DND-41 (cell line): ENCODE data around the gene GAL.

Source experiments
- ATAC-seq: fragments of 200-7000 bp; cut with Tn5 transposase; 3 replicates; pipeline ENCODE4 v1.9.1; 2021; ENCODE audit warnings: low read depth; ENCODE audit not compliant: insufficient read depth
- DNase-seq: peaks from one replicate; pipeline ENCODE4 v3.0.0-alpha.2; 2020
- H2AFZ ChIP-seq: 2 replicates; pipeline ENCODE4 v1.6.0; 2012; ENCODE audit warnings: low read depth, low read length
- H3K27ac ChIP-seq: 2 replicates; pipeline ENCODE4 v1.5.1; 2012; ENCODE audit warnings: low read length, inconsistent platforms
- H3K27me3 ChIP-seq: fragments of 200-600 bp; sonication (generic); 2 replicates; pipeline ENCODE4 v1.6.0; 2012; ENCODE audit warnings: low read length, mild to moderate bottlenecking, inconsistent platforms; ENCODE audit not compliant: insufficient read depth, poor library complexity
- H3K36me3 ChIP-seq: 2 replicates; pipeline ENCODE4 v1.5.1; 2012; ENCODE audit warnings: low read length, inconsistent platforms; ENCODE audit not compliant: insufficient read depth
- H3K4me1 ChIP-seq: 2 replicates; pipeline ENCODE4 v1.5.1; 2012; ENCODE audit warnings: mild to moderate bottlenecking, low read length; ENCODE audit not compliant: insufficient read depth
- H3K4me2 ChIP-seq: 2 replicates; pipeline ENCODE4 v1.6.0; 2012; ENCODE audit warnings: mild to moderate bottlenecking, moderate library complexity, low read length, inconsistent platforms; ENCODE audit not compliant: insufficient read depth
- H3K4me3 ChIP-seq, 2 experiments: fragments of 200-600 bp in 1 of 2; shearing (Covaris generic) in 1 of 2; 2 replicates each; pipeline ENCODE4 v1.5.1; 2012 to 2016; ENCODE audit warnings: inconsistent platforms in 2 of 2, low read length in 2 of 2, mild to moderate bottlenecking in 2 of 2, low read depth in 1 of 2, moderate library complexity in 1 of 2
- H3K79me2 ChIP-seq: 2 replicates; pipeline ENCODE4 v1.6.0; 2012; ENCODE audit warnings: low read length, inconsistent platforms; ENCODE audit not compliant: insufficient read depth
- H3K9ac ChIP-seq: 2 replicates; pipeline ENCODE4 v1.6.0; 2012; ENCODE audit warnings: low read depth, mild to moderate bottlenecking, inconsistent platforms, low read length, moderate library complexity
- H3K9me3 ChIP-seq: 2 replicates; pipeline ENCODE4 v1.5.1; 2012; ENCODE audit warnings: low read length, moderate library complexity, mild to moderate bottlenecking, inconsistent platforms; ENCODE audit not compliant: insufficient read depth, severe bottlenecking
- H4K20me1 ChIP-seq: 2 replicates; pipeline ENCODE4 v1.6.0; 2012; ENCODE audit warnings: low read length; ENCODE audit not compliant: insufficient read depth
- CTCF ChIP-seq: IDR thresholded peaks from 2 replicates; pipeline ENCODE4 v1.5.1; 2012; ENCODE audit warnings: borderline replicate concordance, low read length, moderate library complexity, mild to moderate bottlenecking; ENCODE audit not compliant: poor library complexity, severe bottlenecking; ENCODE audit errors: extremely low read depth
- EZH2 ChIP-seq: IDR thresholded peaks from 3 replicates; pipeline ENCODE4 v1.6.1; 2012; ENCODE audit warnings: borderline replicate concordance, low read depth, mild to moderate bottlenecking, moderate library complexity, low read length, inconsistent platforms; ENCODE audit not compliant: severe bottlenecking

GAL gene

DNA sequence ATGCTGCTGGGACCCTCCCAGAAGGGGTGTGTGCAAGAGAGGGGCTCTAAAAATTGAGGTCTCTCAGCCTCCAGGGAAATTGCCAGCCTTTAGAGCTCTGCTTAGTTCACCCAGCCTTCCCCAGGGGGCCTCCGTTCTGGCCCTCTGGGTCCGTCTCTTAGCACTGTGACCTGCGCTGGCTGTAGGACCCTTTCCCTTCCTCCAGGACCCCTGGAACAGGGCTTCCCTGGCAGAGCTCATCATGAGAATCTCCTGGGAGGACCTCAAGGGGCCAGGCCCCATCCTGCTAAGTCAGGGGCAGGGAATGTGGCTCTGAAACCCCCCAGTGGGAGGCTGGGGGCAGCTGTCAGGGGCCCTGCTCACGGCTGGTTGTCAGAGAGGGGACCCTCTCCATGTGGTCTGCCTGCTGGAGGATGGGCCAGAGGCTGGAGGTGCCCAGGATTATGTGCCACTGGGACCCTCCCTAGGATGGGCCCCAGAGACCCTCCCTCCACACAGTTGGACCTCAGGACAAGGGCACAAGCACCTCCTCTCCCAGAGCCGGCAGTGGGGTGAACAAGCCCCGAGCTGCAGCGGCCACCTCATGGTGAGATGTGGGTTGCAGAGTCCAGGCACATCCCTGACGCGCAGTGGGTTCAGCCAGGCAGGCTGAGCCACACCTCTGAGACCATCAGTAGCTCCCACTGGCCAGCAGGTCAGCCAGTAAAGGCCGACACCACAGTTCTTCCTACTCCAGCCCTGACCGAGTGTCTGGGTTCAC, 27.1 kb upstream of the GAL start:
- Histone ChIP-seq H3K9ac (no peak overlapping the region), H2AFZ (no peak overlapping the region), H4K20me1 (no peaks in the 10 kb centered on the region; the same call in 1 of the 2 replicates), H3K79me2 (no peaks in the 10 kb centered on the region), H3K27me3 (no peaks in the 10 kb centered on the region), H3K4me2 (no peak overlapping the region), H3K36me3 (no peaks in the 10 kb centered on the region), H3K4me1 (no peaks in the 10 kb centered on the region), H3K9me3 (no peaks in the 10 kb centered on the region), H3K27ac (no peak overlapping the region), H3K4me3 (no peak overlapping the region)
- no peak for ATAC-seq
- no peak for DNase-seq
- TF ChIP-seq EZH2, result no peak
- no peak for TF ChIP-seq CTCF

GRCh38 chr11:68658097-68658496, 26.2 kb upstream of the GAL start:
- no peak overlapping the region for H2AFZ ChIP-seq
- no peak overlapping the region for H3K27ac ChIP-seq

DNA sequence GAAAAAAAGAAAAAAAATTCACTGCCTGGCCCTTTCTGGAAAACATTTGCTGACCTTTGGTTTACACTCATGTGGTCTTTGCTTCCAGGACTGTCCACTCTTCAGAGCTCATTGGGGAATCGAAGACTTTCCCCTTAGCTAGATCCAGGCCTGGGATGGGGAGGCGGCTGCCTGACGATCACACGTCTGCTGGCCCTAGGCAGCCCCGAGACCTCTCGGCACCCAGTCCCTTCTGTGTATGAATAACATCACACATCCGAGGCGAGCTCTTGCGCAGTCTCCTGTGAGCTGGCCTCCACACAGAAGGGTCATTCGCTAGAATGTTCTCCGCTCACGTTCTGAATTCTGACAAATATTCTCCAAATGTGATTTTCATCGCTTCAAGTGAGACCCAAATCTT, 25.7 kb upstream of the GAL start:
- no peak for DNase-seq
- Histone ChIP-seq H3K9me3 (no peaks in the 10 kb centered on the region), H3K27ac (no peak overlapping the region), H2AFZ (no peak overlapping the region), H3K4me3 (no peak overlapping the region), H3K4me1 (no peaks in the 10 kb centered on the region), H3K36me3 (no peaks in the 10 kb centered on the region), H3K4me2 (no peak overlapping the region), H3K79me2 (no peaks in the 10 kb centered on the region), H3K9ac (no peak overlapping the region), H4K20me1 (no peaks in the 10 kb centered on the region; the same call in 1 of the 2 replicates), H3K27me3 (no peaks in the 10 kb centered on the region)
- ATAC-seq, result no peak
- TF ChIP-seq EZH2 (no peak), CTCF (no peak)

More at GRCh38 chr11:68658097-68658496, 26.2 kb upstream of the GAL start:
- ATAC-seq, result no peak
- Histone ChIP-seq H3K36me3 (no peaks in the 10 kb centered on the region), H3K4me3 (no peak overlapping the region), H3K27me3 (no peaks in the 10 kb centered on the region), H3K9ac (no peak overlapping the region), H3K79me2 (no peaks in the 10 kb centered on the region), H4K20me1 (no peaks in the 10 kb centered on the region; the same call in 1 of the 2 replicates), H3K4me1 (no peaks in the 10 kb centered on the region), H3K4me2 (no peak overlapping the region), H3K9me3 (no peaks in the 10 kb centered on the region)
- TF ChIP-seq CTCF, result no peak
- no peak for TF ChIP-seq EZH2
- DNase-seq, result no peak
